Measurements from ENCODE around the gene PRKCSH. TPM values are rescaled to one million over a fixed set of nuclear protein-coding genes. Genes with fewer than 3 reads are reported as not detected.
A peak's percentile ranks its signal among the peaks of the same experiment; 100 is the strongest.
"Not testable (repeated sequence)": the region's sequence is repeated elsewhere in the genome, so short reads cannot be mapped to it uniquely, and the experiment has no call there.

The PRKCSH gene
- total RNA-seq, 5 donors from 2014 or later (not counting 1 experiment from before 2014, with no cell fraction given) = 248 to 382 (median 334) TPM

GRCh38 chr19:11399667-11400066 is 35.8 kb upstream of the PRKCSH start:
- CTCF ChIA-PET = no interaction called here
- H3K36me3 Mint-ChIP-seq = no peaks in the 10 kb centered on the region
- H3K9me3 ChIP-seq = no peaks in the 10 kb centered on the region
- no peak overlapping the region for H3K4me3 Mint-ChIP-seq
- WGBS (ENCODE audit: insufficient coverage) = 83% methylated on average over 1 of the region's 9 CpGs
- no peaks in the 10 kb centered on the region for H3K4me1 ChIP-seq (ENCODE audit: control insufficient read depth in 1 of 2, extremely low read depth in 1 of 2, insufficient read depth in 2 of 2, low read length in 2 of 2)
- H3K27ac Mint-ChIP-seq = no peak overlapping the region
- DNase-seq = no peak
- no peak overlapping the region for H3K27ac ChIP-seq (ENCODE audit: low read length)
- H3K36me3 ChIP-seq (ENCODE audit: control insufficient read depth in 2 of 2, extremely low read depth in 1 of 2, insufficient read depth in 1 of 2, low read length in 1 of 2) = no peaks in the 10 kb centered on the region
- H3K27me3 ChIP-seq (replicated peaks in 1 of 2; ENCODE audit: control insufficient read depth in 2 of 2, extremely low read depth in 1 of 2, insufficient read depth in 2 of 2, low read length in 1 of 2) = peaks cover 0 to 14% of the 10 kb centered on the region in 2 experiments
- H3K9me3 Mint-ChIP-seq = no peaks in the 10 kb centered on the region
- POLR2A ChIA-PET = no interaction called here
- no peak for ATAC-seq (replicated peaks in 1 of 4)
- no peaks in the 10 kb centered on the region for H3K4me1 Mint-ChIP-seq
- H3K4me3 ChIP-seq (ENCODE audit: control insufficient read depth in 1 of 2, extremely low read depth in 1 of 2, low read length in 1 of 2) = no peak overlapping the region
- H3K27me3 Mint-ChIP-seq = peaks cover 6% of the 10 kb centered on the region in 2 donors

GRCh38 chr19:11400798-11401197 is 34.6 kb upstream of the PRKCSH start:
- CTCF ChIA-PET = no interaction called here
- ATAC-seq (replicated peaks in 1 of 4) = no peak
- H3K9me3 Mint-ChIP-seq = no peaks in the 10 kb centered on the region
- Histone ChIP-seq H3K36me3 (ENCODE audit: control insufficient read depth in 2 of 2, extremely low read depth in 1 of 2, insufficient read depth in 1 of 2, low read length in 1 of 2) (no peaks in the 10 kb centered on the region), H3K4me1 (ENCODE audit: control insufficient read depth in 1 of 2, extremely low read depth in 1 of 2, insufficient read depth in 2 of 2, low read length in 2 of 2) (peaks cover 0 to 2% of the 10 kb centered on the region in 2 experiments), H3K9me3 (no peaks in the 10 kb centered on the region), H3K4me3 (ENCODE audit: control insufficient read depth in 1 of 2, extremely low read depth in 1 of 2, low read length in 1 of 2) (no peak overlapping the region), H3K27ac (ENCODE audit: low read length) (no peak overlapping the region), H3K27me3 (replicated peaks in 1 of 2; ENCODE audit: control insufficient read depth in 2 of 2, extremely low read depth in 1 of 2, insufficient read depth in 2 of 2, low read length in 1 of 2) (peaks cover 0 to 20% of the 10 kb centered on the region in 2 experiments)
- no peak overlapping the region for H3K27ac Mint-ChIP-seq
- H3K4me1 Mint-ChIP-seq = no peaks in the 10 kb centered on the region
- H3K36me3 Mint-ChIP-seq = no peaks in the 10 kb centered on the region
- H3K27me3 Mint-ChIP-seq = peaks cover 0 to 2% of the 10 kb centered on the region in 2 donors
- no peak for DNase-seq
- WGBS (ENCODE audit: insufficient coverage) = no CpG with 5 or more reads among the region's 1 CpG
- POLR2A ChIA-PET = no interaction called here
- no peak overlapping the region for H3K4me3 Mint-ChIP-seq

- CTCF ChIA-PET = no interaction called here
- WGBS (ENCODE audit: insufficient coverage) = 65% methylated on average over 6 of the region's 9 CpGs
- DNase-seq = no peak
- Mint-ChIP-seq H3K4me1 (no peaks in the 10 kb centered on the region), H3K4me3 (no peak overlapping the region), H3K36me3 (no peaks in the 10 kb centered on the region), H3K27me3 (peaks cover under 1 to 7% of the 10 kb centered on the region in 2 donors), H3K9me3 (no peaks in the 10 kb centered on the region), H3K27ac (no peak overlapping the region)
- peaks cover 0 to 7% of the 10 kb centered on the region in 2 experiments for H3K4me1 ChIP-seq (ENCODE audit: control insufficient read depth in 1 of 2, extremely low read depth in 1 of 2, insufficient read depth in 2 of 2, low read length in 2 of 2)
- peaks cover 0 to 30% of the 10 kb centered on the region in 2 experiments for H3K27me3 ChIP-seq (replicated peaks in 1 of 2; ENCODE audit: control insufficient read depth in 2 of 2, extremely low read depth in 1 of 2, insufficient read depth in 2 of 2, low read length in 1 of 2)
- POLR2A ChIA-PET = interaction anchor here in 1 of 2 donors (0.7 kb wide), 2 partner anchors 10 to 1536 kb away, joined by 4 to 6 read pairs; partner anchors contain the start of gene CALR
- ATAC-seq (replicated peaks in 1 of 4) = no peak
- no peak overlapping the region for H3K4me3 ChIP-seq (ENCODE audit: control insufficient read depth in 1 of 2, extremely low read depth in 1 of 2, low read length in 1 of 2)
- no peaks in the 10 kb centered on the region for H3K36me3 ChIP-seq (ENCODE audit: control insufficient read depth in 2 of 2, extremely low read depth in 1 of 2, insufficient read depth in 1 of 2, low read length in 1 of 2)
- no peaks in the 10 kb centered on the region for H3K9me3 ChIP-seq
- no peak overlapping the region for H3K27ac ChIP-seq (ENCODE audit: low read length)
Measured at GRCh38 chr19:11401808-11402543, 33.5 kb upstream of the PRKCSH start.

GRCh38 chr19:11404588-11405222 is 30.7 kb upstream of the PRKCSH start:
- no peaks in the 10 kb centered on the region for H3K9me3 Mint-ChIP-seq
- DNase-seq (no peak), ATAC-seq (replicated peaks in 1 of 4) (no peak)
- peaks cover 4 to 42% of the 10 kb centered on the region in 2 experiments for H3K27me3 ChIP-seq (replicated peaks in 1 of 2; ENCODE audit: control insufficient read depth in 2 of 2, extremely low read depth in 1 of 2, insufficient read depth in 2 of 2, low read length in 1 of 2)
- no peaks in the 10 kb centered on the region for H3K4me1 Mint-ChIP-seq
- H3K9me3 ChIP-seq = no peaks in the 10 kb centered on the region
- no peak overlapping the region for H3K4me3 Mint-ChIP-seq
- no peak overlapping the region for H3K27ac Mint-ChIP-seq
- H3K27ac ChIP-seq (ENCODE audit: low read length) = no peak overlapping the region
- no peak overlapping the region for H3K4me3 ChIP-seq (ENCODE audit: control insufficient read depth in 1 of 2, extremely low read depth in 1 of 2, low read length in 1 of 2)
- 82% methylated on average over 3 of the region's 9 CpGs for WGBS (ENCODE audit: insufficient coverage)
- H3K36me3 ChIP-seq (ENCODE audit: control insufficient read depth in 2 of 2, extremely low read depth in 1 of 2, insufficient read depth in 1 of 2, low read length in 1 of 2) = no peaks in the 10 kb centered on the region
- H3K36me3 Mint-ChIP-seq = no peaks in the 10 kb centered on the region
- ChIA-PET POLR2A (no interaction called here), CTCF (no interaction called here)
- peaks cover 0 to 7% of the 10 kb centered on the region in 2 experiments for H3K4me1 ChIP-seq (ENCODE audit: control insufficient read depth in 1 of 2, extremely low read depth in 1 of 2, insufficient read depth in 2 of 2, low read length in 2 of 2)
- peaks cover 9 to 20% of the 10 kb centered on the region in 2 donors for H3K27me3 Mint-ChIP-seq

GRCh38 chr19:11405846-11406643 is 29.4 kb upstream of the PRKCSH start:
- H3K36me3 ChIP-seq (ENCODE audit: control insufficient read depth in 2 of 2, extremely low read depth in 1 of 2, insufficient read depth in 1 of 2, low read length in 1 of 2) = no peaks in the 10 kb centered on the region
- ATAC-seq (replicated peaks in 1 of 4) = peak; percentile 50 to 76 (median 54)
- peaks cover 0 to 7% of the 10 kb centered on the region in 2 experiments for H3K4me1 ChIP-seq (ENCODE audit: control insufficient read depth in 1 of 2, extremely low read depth in 1 of 2, insufficient read depth in 2 of 2, low read length in 2 of 2)
- H3K9me3 ChIP-seq = no peaks in the 10 kb centered on the region
- no peaks in the 10 kb centered on the region for H3K9me3 Mint-ChIP-seq
- H3K27me3 ChIP-seq (replicated peaks in 1 of 2; ENCODE audit: control insufficient read depth in 2 of 2, extremely low read depth in 1 of 2, insufficient read depth in 2 of 2, low read length in 1 of 2) = peaks cover 4 to 47% of the 10 kb centered on the region in 2 experiments
- peaks cover 9 to 21% of the 10 kb centered on the region in 2 donors for H3K27me3 Mint-ChIP-seq
- no peak overlapping the region for H3K27ac Mint-ChIP-seq
- POLR2A ChIA-PET = interaction anchor here in 1 of 2 donors (0.7 kb wide), 1 partner anchor 14 kb away, joined by 3 read pairs; no protein-coding TSS in a partner anchor
- peak in 9 of 35 experiments; percentile 10 to 50 (median 34) for DNase-seq
- CTCF ChIA-PET = interaction anchor here (0.6 to 2.7 kb wide), 6 partner anchors 23 to 1827 kb away, joined by 3 to 14 read pairs (median 4); no protein-coding TSS in a partner anchor
- 44% methylated on average over 34 of the region's 44 CpGs for WGBS (ENCODE audit: insufficient coverage)
- H3K27ac ChIP-seq (ENCODE audit: low read length) = no peak overlapping the region
- H3K4me1 Mint-ChIP-seq = no peaks in the 10 kb centered on the region
- H3K36me3 Mint-ChIP-seq = no peaks in the 10 kb centered on the region
- H3K4me3 ChIP-seq (ENCODE audit: control insufficient read depth in 1 of 2, extremely low read depth in 1 of 2, low read length in 1 of 2) = no peak overlapping the region
- no peak overlapping the region for H3K4me3 Mint-ChIP-seq

- H3K27me3 Mint-ChIP-seq = peaks cover 9 to 24% of the 10 kb centered on the region in 2 donors
- H3K4me1 ChIP-seq (ENCODE audit: control insufficient read depth in 1 of 2, extremely low read depth in 1 of 2, insufficient read depth in 2 of 2, low read length in 2 of 2); H3K4me1 Mint-ChIP-seq; H3K4me3 ChIP-seq (ENCODE audit: control insufficient read depth in 1 of 2, extremely low read depth in 1 of 2, low read length in 1 of 2); H3K9me3 ChIP-seq; DNase-seq; H3K27ac ChIP-seq (ENCODE audit: low read length); ATAC-seq (replicated peaks in 1 of 4); H3K36me3 ChIP-seq (ENCODE audit: control insufficient read depth in 2 of 2, extremely low read depth in 1 of 2, insufficient read depth in 1 of 2, low read length in 1 of 2); H3K9me3 Mint-ChIP-seq; H3K36me3 Mint-ChIP-seq; H3K4me3 Mint-ChIP-seq; H3K27ac Mint-ChIP-seq: not testable (repeated sequence)
- ChIA-PET POLR2A (interaction anchor here in 1 of 2 donors (0.7 kb wide), 1 partner anchor 15 kb away, joined by 3 read pairs; no protein-coding TSS in a partner anchor), CTCF (interaction anchor here (0.6 to 2.7 kb wide), 4 partner anchors 11 to 26 kb away, joined by 3 to 14 read pairs (median 4); no protein-coding TSS in a partner anchor)
- 81% methylated on average over 10 of the region's 12 CpGs for WGBS (ENCODE audit: insufficient coverage)
- peaks cover 4 to 54% of the 10 kb centered on the region in 2 experiments for H3K27me3 ChIP-seq (replicated peaks in 1 of 2; ENCODE audit: control insufficient read depth in 2 of 2, extremely low read depth in 1 of 2, insufficient read depth in 2 of 2, low read length in 1 of 2)
Measured at GRCh38 chr19:11406703-11407236, 28.7 kb upstream of the PRKCSH start.
